GM19351 (cell line): Measurements from ENCODE around the gene FER.

Experiments used
- ATAC-seq: cut with Tn5 transposase; IDR thresholded peaks from one replicate; pipeline ENCODE4 v1.9.1; 2021; ENCODE audit warnings: mild to moderate bottlenecking, moderate library complexity; ENCODE audit not compliant: unreplicated experiment

The FER gene

DNA sequence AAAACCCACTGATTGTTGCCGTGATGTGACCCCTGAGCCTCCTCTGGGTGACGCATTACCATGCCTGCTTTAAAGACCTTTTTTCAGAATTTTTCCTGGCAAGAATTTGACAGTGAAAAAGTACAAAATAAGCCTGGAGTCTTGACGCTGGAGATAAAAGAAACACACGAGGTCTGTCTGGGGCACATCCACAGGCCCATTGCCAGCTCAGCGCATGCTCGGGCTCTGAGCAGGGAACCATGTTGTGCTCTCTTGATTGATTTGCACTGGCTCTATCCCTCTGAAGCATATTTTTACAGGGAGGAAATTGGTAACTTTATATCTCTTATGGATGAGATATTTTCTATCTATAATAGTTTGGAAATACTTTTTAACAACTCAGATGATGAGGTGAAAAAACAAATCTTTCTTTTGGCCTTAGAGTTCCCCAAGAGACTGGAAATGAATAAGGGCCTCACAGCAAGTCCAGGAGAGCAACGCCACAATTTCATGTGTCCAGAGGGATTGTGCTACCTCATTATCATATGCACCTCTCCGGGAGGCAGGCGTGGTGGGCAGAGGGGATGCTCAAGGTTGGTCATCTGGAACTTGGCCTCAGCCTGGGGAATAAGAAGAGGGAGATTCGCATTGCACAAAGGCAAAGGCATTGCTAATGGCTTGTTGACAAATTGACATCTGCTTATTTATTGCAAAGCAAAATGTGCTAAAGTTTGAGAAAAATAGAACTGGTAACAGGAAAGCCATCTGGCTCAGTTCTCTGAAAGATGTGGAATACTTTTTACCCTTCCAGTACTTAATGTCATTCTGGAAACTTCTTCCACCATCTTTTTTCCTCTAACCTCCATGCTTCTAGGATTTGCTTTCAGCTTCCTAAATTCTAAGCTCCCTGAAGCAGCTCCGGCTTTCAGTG, 478.3 kb downstream of the FER start:
- no peak for ATAC-seq

DNA sequence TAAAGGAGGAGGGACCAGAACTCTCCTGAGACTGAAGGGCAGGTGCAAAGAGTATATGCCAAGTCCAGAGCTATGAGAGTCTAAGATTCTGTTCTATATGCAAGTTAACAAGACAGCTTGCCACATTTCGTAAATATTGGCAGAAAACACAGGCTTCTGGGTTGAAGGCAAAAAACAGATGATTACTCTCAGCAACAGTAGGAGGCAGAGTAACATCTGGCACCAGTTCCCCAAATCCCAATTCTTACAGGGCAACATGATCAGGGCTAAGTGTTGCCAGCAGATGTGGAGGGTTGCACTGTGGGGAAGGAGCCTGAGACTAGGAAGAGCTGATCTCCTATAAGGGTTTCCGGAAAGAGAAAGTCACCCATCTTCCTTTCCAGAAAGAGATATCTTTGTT, 482.7 kb downstream of the FER start:
- no peak for ATAC-seq

DNA sequence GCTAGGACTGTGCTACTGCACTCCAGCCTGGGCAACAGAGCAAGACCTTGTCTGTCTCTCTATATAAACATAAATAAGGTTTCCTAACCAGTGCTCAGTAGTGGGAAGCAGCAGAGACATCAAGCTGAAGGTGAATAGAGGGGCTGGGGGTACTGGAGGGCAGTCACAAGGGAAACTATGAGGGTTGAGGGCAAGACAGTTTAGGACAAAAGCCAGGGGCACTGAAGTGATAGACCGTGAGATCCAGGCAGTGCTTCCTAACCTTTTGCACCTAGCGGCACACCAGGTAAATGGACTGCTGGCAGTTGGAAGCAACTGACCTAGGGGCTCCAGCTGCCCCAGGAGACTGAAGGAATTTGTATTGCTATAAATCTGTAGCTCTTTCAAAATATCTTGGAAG, 483.6 kb downstream of the FER start:
- ATAC-seq = no peak

DNA sequence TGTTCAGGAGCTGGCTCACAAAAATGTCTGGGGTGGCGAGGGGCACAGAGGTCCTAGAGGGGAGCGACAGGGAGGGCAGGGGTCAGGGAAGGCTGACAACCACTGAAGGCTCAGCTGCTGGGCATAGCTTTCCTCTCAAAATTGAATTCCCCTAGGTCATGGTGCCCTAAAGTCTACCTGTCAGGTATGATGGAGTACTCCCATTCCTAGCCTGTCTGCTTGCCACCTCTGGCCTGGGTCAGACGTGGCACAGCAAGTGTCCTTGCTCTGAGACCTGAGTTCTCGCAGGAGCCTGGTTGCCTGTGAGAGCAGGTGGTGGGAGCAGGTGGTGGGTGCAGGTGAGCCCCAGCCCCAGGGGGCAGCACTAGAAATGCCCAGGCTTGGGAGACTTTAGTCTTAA, 486.7 kb downstream of the FER start:
- ATAC-seq = no peak

DNA sequence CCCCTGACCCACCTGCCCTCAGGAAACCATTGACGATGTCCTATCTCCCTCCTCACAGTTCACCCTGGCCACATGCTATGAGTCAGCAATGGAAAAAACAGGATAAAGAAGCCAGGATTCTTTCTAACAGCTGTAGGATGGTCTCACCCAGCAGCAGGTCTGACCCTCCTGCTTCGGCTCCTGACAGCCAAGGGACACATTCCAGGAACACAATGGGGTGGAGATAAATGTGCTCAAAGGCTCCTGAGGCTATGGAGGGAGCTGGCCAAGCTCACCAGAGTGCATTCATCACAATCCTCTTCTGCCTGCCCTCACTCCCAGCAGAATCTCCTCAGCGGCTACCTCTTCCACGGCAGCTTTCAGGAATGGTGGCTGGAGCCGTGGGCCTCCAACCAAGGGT, 491.8 kb downstream of the FER start:
- no peak for ATAC-seq

DNA sequence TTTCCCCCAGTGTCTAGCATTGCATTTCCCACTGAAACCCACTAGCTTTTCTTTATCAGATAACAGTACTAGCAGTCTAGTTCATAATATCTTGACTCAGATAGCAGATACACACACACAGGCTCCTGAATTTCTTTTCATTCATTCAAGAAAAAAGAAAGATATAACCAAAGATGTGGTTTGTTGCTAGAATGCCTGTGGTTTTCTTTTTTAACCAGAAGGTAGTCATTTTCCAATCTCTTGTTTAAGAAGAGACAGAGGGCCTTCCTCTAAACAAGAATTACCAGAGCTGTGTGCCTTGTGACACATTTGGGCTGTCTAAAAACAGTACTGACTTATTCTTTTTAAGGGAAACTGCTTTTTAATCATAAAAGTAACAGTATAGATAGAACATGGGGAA, 494.8 kb downstream of the FER start:
- ATAC-seq = no peak

DNA sequence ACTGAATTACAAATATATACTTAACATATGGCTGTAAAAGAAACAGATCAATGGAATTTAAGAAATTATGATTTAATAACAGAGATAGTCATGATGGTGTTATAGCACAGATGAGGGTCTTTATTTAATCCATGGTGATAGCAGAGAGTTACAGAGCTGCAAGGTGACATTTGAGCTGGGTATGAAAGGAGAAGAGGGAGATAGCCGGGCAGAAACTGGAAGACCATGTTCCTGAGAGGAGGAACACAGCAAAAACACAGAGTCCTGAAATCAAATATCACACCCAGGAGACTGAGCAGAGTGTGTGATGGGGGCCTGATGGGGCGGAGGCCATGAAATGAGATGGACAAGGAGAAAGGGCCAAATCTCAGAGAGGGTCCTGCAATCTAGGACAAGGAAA, 498.7 kb downstream of the FER start:
- ATAC-seq = no peak
